SW 1271 (cell line): ENCODE data around the gene DYNC1I1.

Source experiments
- DNase-seq, 2 experiments: peaks; one replicate each; lab custom pipeline; 2025; lab: John Stamatoyannopoulos, UW

Gene DYNC1I1

DNA sequence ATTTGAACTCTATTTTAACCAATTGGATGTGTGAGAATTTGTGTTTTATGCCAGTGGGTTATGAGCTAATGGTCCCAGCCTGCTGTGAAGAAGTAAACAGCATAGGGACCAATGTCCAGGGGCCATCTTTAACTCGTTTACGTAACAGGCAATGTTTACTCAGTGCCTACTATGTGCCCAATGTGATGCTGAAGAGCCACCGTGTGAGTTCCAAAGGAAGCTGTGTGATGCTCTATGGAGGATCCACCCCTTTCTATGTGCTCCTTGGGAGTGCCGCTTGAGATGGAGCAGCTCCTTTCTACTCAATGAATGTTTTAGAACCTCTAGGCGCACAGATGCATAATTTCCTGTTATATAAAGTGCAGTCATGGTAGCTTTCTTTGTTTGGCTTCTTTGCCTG lies 21.3 kb downstream of the DYNC1I1 start:
- no peak for DNase-seq

- DNase-seq = peak in 1 of 2 experiments; percentile 9
Observed at GRCh38 chr7:95794917-95795515, 22.7 kb downstream of the DYNC1I1 start.

GRCh38 chr7:95796617-95797016 lies 24.3 kb downstream of the DYNC1I1 start:
- DNase-seq = no peak

DNA sequence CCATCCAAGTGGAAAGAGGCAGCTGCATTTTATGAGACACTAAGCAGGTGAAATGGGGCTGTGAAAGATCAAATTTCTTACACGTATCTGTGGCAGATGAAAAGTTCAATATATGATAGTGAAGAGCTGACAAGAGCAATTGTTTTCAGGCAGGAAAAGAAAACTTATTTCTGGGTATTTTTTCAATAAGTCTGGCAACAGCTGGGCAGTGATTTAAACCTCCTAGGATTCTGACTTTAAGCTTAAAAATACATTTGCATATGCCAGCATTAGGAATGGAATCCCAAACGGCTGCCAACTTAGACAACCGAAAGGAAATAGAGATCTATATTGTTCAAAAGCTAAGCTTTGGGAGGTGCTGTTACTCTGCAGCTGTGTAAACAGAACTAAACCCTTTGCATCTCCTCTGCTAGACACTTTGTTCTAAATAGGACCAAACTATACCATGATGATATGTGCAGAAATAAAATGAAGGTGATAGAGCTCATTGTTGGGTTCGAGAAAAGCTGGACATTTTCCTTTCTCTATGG lies 26.1 kb downstream of the DYNC1I1 start:
- no peak for DNase-seq

GRCh38 chr7:95800787-95801186 lies 28.4 kb downstream of the DYNC1I1 start:
- DNase-seq = no peak

GRCh38 chr7:95802270-95802669 lies 29.9 kb downstream of the DYNC1I1 start:
- DNase-seq = no peak

GRCh38 chr7:95804052-95804451 lies 31.7 kb downstream of the DYNC1I1 start:
- no peak for DNase-seq

DNA sequence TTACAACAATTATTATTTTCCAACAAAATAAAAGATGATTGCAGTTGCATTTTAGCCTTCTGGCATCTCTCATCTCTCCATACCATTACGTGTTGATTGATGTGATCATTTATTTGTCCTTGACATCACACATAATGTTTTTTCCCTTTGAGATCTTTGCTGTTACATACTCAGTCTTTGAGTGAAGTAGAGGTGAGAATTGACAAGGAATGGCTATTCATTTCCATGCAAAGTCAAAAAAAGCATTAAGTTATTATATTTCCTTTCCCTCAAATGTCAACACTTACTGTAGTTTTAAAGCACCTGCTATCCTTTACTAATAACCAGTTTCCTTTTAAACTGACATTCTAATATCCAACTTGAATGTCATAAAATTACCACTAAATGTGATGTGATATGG lies 33.6 kb downstream of the DYNC1I1 start:
- DNase-seq = no peak

GRCh38 chr7:95808396-95808795 lies 36.0 kb downstream of the DYNC1I1 start:
- no peak for DNase-seq

GRCh38 chr7:95811846-95812445 lies 39.6 kb downstream of the DYNC1I1 start:
- DNase-seq = no peak

GRCh38 chr7:95814721-95815120 lies 42.4 kb downstream of the DYNC1I1 start:
- DNase-seq = no peak

DNA sequence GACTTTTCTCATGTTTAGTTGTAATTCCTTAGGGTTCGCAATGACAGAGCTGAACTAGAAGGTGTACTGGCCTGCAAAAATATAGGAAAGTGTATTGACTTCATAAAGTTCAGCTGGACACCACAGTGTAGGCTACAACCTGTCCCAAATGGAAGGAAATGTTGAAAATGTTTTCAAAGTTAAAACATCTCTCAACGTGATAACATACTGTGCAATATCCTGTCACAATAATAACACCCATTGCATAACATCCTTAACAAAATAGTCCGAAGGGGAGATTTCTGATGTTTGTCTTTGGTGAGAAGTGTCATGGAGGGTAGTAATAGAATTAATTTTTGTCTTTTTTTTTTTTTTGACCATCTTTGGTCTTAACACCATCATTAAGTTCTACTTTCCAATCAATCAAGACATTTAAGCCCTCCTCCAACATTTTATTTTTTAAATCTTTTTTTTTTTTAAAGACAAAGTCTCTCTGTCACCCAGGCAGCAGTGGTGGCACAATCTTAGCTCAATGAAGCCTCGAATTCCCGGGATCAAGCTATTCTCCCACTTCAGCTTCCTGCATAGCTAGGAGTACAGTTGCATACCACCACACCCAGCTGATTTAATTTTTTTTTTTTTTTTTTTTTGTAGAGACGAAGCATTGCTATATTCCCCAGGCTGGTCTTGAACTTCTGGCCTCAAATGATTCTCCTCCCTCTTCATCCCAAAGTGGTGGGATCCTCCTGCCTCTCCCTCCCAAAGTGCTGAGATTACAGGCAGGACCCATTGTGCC lies 45.7 kb downstream of the DYNC1I1 start:
- no peak for DNase-seq

DNA sequence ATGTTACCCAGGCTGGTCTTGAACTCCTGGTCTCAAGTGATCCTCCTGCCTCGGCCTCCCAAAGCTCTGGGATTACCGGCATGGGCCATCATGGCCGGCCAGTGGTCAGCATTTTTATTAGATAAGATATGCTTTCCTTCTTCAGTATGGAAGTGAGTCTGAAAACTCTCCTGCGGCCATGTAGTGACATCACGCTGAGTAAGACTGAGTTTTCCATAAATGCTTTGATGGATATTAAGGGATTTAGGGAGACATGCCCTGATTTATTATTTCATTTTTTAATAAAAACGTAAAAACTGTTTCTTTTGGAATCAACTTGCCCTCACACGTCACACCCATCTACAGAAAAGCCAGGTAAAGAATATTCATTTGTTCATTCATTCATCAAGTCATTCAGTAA lies 48.4 kb downstream of the DYNC1I1 start:
- no peak for DNase-seq

- no peak for DNase-seq
Observed at GRCh38 chr7:95822717-95823116, 50.4 kb downstream of the DYNC1I1 start.

- DNase-seq = no peak
Observed at GRCh38 chr7:95824616-95825015, 52.3 kb downstream of the DYNC1I1 start.

DNA sequence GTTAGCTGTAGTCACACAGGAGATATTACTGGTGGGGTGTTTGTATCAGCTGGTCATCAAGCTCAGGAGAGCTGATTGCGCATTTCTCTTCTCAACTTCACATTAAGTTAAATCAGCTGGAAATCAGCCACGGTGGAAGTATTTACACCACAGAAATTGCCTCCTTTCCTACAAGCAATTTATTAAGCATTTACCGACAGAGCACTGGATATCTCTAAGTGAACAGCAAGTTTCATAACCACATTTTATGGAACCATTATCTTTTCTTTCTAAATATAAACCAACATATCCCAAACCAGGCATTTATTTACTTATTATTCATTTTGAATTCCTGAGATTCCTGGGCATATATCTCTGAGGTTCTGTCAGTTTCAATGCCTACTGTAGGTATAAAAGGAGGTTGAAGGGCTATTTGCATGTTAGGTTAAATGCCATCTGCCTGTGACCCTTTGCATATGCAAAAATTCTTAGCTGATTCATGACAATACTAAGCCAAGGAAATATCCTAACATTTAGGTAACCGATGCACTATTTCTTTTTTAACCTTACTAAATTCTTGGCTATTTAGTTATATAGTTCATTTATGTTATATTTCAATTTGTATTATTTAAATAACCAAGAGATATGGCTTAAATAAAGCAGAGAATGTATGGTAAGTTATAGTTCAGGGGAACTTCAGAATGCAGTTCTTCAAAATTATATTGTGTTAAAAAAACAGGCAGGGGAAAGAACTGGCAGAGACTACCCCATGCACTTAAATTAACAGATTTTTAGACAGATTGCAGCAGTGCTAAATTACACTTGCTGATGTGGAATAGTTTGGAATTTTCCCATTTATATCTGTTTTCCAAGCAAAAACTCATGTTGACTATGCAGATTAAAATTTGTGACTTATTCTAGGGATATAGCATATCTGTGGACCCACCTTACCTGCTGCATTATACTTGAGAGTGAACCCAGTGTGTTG lies 56.8 kb downstream of the DYNC1I1 start:
- DNase-seq = no peak

DNA sequence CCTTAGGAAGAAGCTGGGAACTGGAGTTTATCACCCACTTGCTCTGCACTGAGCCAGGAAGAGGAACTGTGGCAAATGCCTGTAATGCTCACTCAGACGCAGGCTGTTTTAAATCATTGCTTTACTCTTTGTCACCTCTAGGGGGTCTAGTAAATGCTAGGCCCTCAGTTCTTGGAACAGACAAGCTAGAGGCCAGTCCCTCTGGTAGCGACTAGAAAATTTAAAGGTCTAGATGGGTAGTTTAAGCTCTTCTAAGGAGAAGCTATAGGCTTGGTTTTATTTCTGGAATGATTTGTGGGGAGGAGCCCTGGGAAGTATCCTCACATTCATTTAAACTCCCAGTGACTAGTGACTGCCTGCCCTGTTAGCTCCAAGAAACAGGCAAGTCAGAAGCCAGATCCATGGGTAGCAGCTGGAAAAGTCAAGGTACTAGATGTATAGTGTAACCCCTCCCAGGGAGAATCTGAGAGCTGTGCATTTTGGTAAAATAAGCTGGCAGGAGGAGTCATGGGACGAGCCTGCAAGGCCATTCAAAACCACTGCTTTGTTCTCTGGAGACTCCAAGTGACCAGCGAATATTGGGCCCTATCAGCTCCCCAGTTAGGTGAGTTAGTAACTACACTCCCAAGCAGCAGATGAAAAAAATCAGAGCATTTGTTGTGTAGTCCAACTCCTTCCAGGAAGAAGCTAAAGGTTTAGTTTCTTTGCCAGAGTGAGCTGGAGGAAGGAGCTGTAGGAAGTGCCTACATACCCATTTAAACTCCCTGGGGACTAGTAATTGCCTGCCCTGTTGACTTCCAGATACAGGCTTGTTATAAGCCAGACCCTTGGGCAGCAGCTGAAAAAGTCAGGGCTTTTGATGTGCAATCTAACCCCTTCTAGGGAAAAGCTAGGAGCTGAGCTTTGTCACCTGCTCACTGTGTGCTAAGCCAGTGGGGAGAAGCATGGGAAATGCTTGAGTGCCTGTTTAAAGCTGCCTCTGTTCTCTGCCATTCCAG lies 68.9 kb downstream of the DYNC1I1 start:
- DNase-seq = peak in 1 of 2 experiments; percentile 5

GRCh38 chr7:95843286-95843685 lies 70.9 kb downstream of the DYNC1I1 start:
- peak in 1 of 2 experiments; percentile 2 for DNase-seq

DNA sequence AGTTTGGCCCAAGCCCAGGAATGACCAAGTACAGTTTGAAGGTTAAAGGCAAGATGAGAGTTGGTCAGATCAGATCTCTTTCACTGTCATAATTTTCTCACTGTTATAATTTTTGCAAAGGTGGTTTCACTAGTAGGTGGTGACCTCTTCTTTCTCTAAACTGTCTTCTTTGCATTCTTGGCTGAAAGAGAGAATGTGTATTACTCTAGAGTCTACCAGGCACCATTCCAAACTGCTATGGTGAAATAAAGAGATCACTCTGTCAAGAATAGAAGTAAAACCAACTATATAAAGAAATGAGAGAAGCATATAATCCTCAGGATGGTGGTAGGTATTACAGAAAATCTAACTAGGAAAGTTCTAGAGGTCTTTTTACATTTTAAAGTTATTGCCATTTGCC lies 72.7 kb downstream of the DYNC1I1 start:
- DNase-seq = no peak

- DNase-seq = no peak
Observed at GRCh38 chr7:95847061-95847460, 74.7 kb downstream of the DYNC1I1 start.

DNA sequence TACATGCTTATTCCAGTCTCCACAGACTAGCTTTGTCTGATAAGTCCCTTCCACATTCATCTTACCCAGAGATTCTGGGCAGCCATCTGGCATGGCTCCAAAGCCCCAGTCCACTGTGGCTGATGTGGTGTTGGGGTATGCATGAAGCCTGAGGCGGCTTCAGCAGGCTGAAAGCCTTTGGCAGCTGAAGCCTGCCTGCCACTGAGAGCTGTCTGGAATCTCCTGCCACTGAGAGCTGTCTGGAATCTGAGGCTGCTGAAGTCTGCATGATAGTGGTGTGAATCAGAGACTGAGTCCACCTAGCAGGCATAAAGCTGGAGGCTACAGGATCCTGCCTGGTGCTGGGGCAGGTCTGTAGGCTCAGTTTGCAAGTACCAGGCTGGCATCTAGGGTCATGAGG lies 87.1 kb downstream of the DYNC1I1 start:
- no peak for DNase-seq
